NOMO-1 treated with dmso at 0.1 percent for 144 hours (cell line): ENCODE data around the gene SIGLEC12.
"Not testable (repeated sequence)": the region's sequence is repeated elsewhere in the genome, so short reads cannot be mapped to it uniquely, and the experiment has no call there.

Experiments
- DNase-seq: peaks from one replicate; lab custom pipeline; 2025; ENCODE audit not compliant: unreplicated experiment; lab: John Stamatoyannopoulos, UW

Gene SIGLEC12

DNA sequence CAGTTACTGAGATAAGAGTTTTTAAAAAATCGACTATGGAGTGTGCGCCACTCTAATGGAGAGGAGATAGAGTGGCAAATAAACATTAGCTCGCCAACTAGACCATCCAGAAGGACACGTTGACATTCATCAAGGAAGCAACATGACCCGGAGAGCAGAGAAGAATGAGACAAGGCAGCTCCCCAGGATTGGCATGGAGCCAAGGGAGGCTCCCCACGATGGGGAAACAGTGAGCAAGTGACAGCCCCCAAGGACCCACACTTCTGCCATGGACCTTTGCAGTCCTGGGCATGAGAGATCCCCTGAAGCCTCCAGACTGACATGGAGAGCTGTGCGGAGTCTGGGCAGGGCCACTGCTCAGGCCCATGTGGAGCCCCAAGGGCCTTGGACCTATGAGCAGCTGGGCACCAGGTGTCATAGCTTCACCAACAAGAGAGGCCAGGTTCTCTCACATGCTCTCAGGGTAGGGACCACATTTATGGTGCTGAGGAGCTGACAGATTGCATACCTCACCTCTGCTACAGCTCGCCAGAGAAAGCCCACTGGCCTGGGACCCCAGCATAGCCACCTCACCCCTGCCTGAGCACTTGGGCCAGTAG is 23.2 kb upstream of the SIGLEC12 start:
- no peak for DNase-seq

DNA sequence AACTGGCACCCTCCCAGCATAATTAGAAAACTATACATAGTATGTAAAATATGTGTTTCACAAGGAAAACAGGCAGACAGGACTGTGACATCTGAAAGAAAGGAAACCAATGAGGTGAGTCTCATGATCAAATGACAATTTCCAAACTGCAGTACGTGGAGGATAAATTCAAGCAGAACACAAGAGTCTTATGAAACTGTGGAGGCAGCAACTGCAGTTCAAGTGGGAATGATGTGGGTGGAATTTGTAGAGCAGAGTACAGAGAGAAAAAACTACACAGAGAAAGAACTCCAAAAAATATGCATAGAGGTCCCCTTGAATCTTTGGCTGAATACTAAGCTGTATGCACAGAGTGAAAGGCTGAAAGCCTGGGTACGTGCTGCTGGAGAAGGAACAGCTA is 20.2 kb upstream of the SIGLEC12 start:
- DNase-seq = no peak

DNA sequence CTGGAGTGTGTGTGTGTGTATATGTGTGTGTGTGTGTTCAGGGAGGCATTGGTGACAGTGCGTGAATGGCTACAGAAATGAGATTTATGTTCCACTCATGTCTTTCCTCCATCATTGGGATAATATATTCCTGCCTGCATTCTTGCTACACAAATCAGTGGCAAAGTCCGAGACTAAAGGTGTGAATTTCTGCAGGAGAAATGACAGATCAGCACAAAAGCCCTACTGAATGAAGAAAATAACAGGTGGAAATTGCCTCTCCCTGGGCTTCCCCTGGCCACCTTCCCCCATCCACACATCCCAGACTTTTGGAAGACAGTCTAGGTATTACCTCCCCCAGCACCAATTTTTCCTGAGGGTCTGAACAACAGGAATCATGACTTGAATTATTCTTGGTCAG is 19.8 kb upstream of the SIGLEC12 start:
- no peak for DNase-seq

DNA sequence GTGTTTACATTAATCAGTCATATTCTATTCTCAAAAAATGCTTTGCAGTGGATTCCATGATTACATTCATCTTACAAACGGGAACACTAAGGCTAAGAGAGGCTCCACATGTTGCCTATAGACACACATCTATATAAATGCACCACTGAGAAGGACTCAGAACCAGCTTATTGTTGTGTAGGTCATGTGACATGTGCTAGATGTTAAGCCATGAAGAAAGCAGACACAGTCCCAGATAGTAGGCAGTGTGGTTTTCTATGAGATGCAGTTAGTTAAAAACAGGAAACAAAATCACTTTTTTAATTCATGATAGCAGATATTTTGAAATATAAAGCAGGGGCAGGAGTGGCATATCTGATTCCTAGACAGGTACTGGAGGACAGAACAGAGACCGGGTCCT is 19.1 kb upstream of the SIGLEC12 start:
- DNase-seq = no peak

DNA sequence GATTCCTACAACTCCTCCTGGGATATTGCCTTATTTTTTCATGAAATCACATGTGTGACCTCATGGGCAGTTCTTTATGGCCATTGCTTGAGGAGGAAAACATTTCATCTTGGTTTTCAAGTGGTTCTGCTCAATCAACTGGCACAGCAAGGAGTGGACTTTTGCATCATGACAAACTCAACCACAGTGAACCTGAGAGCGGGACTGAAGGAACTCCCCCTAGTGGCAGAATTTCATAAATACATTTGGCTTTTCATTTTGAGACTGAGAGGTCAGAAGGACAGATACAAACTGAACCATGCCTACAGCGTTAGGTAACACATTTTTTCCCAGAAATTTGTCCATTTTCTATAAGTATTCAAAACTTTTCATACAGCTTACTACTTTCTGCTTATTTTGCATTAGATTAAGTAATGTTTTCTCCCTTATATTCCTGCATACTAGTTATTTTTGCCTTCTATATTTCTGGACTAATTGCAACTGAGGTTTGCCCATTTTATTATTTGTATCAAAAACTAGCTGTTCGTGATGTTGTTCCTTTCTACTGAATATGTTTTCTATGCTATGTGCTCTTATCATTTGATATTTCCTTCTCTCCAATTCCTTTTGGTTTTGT is 13.4 kb upstream of the SIGLEC12 start:
- peak; percentile 43 for DNase-seq

DNA sequence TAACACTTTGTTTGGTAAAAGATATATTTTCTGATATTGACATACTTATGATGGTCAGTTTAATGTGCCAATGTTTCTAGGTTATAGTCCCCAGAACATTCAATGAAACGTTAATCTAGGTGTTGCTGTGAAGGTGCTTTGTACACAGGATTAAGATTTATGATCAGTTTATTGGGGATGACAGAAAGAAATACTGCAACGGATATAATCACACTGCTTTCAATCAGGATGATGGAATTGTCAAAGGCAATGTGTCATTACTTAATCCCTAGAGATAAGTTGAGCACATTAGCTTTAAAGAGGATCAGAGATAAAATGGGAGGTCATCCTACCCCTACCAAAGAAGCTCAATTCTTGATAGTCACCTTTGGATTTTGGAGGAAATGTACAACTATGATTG is 12.4 kb upstream of the SIGLEC12 start:
- DNase-seq = no peak

DNA sequence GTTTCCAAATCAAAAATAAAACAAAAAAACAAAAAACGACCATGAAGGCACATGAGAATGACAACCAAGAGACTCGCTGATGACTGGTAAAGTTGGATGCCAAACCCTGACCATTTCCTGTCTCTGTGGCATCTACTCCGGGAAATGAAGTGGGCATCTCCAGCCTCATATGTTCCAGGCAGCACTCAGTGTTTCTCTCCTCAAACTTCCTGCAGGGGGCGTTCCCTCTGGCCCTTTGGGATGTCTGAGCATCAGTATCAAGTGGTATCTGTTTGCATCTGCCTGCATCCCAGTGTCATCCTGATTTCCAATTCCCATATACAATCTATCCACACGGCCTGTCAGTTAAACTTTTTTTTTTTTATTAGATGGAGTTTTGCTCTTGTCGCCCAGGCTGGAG is 9.8 kb upstream of the SIGLEC12 start:
- no peak for DNase-seq

DNA sequence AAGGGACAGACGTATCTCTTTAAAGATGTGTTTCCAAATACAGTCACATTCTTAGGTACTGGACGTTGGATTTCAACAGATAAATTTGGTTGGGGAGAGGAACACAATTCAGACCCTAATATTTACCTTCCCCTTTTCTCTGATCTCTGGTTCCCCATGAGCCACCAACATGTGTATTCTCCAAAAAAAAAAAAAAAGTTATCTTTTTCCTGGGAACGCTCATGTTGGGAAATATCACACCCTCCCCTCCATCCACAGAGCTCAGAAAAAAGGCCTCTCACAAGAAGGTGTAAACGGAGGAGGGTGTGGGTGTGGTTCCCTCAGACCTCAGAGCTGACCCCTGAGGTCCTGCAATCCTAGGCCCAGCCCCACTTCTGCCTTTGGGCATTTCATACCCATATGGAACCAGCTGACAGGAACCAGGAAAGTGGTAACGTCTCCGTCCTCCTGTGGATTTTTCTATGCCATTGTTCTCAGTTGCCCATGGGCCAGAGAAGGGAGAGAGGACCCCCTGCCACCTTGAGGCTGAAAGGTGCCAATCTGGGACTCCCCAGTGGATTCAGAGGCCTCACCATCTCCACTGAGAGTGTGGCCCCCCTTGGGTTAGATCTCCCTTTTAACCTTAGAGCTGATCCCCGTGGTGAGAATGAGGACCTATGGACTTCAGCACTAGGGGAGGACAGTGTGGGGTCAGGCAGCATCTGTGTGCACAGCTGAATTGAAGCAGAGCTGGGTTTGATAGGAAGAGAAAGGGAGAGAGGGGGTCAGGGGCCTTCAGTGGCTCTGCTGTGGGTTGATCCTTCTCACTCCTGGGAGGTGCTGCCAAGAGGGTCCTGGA is 8.4 kb upstream of the SIGLEC12 start:
- DNase-seq = no peak

DNA sequence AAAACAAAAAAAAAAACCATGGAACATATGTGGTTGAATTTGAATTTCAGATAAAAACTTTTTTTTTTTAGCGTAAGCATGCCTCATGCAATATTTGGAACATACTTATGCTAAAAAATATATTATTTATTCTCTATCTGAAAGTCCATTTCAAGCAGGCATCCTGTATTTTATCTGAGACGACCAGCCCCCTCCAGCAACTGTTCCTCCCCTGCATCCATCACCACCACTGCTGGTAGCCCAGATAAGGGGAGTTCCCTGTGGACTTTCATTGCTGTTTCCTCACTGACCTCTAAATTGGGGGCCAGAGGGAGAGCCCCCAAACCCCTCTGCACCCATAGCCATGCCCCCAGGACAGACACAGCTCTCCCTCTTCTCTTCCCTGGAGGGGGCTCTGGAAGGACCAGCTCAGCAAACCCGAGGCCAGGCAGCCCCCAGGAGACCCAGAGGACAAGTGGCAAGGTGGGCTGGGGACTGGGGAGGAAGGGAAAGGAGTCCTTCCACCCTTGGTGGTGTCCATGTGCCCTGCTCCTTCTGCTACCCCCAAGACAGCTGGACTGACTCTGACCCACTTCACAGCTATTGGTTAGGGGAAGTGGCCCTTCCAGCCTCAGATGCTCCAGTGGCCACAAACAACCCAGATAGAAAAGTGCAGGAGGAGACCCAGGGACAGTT is 6.6 kb upstream of the SIGLEC12 start:
- no peak for DNase-seq

DNA sequence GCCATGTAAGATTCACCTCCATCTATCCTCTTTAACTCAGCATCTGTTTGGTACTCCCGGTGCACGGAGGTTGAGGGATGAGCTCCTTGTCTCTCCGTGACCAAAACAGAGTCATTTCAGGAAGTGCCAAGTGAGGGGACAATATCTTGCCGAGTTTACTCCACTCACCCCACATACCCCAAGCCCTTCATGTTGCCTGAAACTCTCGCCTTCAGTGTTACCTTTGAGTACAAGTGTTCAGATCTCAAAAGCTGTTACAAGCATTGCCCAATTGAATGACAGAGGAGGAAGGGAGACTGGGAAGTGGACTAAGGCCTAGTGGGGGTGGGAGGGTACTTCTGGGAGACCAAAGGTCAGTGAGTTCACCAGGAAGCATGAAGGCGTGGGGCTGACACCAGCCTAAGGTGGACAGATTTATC is 6.0 kb upstream of the SIGLEC12 start:
- DNase-seq = peak; percentile 33

DNA sequence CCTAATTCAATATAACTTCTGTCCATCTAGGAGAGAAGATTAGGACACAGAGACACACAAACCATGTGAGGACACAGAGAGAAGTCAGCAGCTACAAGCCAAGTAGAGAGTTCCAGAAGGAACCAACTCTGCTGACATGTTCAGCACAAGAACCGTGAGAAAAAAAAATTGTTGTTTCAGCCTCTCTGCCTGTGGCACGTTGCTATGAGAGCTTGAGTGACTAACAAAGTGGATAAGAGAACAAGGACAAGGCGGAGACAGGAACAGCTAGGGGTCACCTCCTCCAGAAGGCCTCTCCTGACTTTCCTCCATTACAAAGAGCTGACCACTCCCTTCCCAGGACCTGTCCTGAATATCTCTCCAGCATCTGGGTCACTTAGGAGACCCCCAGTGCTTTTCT is 5.6 kb upstream of the SIGLEC12 start:
- DNase-seq = no peak

DNA sequence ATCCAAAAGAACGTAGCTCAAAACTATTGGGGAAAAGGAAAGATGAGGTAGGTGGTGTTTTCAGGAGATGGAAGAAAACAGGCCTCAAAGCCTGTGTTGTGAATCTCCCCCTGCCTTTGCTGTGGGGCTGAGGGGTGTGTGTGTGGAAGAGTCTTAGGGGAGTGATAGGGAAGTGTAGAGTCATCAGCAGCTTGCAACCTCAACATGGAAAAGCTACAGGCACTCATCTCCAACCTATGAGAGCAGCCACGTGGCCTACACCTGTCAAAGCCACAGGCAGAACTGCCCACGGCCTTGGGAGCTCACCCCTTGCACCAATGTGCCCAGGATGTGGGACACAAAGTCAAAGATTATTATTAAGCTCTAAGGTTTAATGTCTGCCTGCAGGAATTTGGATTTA is 4.3 kb upstream of the SIGLEC12 start:
- DNase-seq = no peak

DNA sequence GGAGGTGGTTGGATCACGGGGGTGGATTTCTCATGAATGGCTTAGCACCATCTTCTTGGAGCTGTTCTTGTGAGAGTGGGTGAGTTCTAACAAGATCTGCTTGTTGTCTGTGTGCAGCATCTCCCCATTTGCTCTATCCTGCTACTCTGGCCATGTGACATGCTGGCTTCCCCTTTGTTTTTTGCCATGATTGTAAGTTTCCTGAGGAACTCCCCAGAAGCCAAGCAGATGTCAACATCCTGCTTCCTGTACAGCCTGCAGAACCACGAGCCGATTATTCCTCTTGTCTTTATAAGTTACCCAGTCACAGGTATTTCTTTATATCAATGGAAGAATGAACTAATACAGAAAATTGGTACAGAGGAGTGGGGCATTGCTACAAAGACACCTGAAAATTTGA is 2.3 kb upstream of the SIGLEC12 start:
- no peak for DNase-seq

DNA sequence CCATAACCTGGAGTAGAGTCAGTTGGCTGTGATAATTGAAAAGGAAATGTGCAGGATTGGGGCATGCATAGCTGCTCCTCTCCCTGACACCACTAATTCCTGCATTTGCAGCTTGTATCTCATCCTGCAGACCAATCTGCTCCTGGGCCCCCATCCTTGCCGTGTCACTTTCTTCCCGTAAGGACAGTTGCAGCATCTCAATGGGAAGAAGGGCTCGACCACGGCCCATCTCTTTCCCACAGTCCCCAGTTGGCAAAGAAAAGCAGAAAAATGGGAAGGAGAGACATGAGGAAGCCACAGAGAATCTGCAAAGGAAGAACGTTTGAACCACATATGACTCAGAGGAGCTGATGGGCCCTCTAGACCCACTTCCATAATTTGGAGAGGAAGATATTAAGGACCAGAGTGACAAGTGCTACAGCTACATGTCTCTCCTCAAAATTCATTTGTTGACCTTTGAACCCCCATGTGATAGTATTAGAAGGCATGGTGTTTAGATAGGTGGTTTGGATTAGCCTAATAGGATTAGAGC is 1.8 kb upstream of the SIGLEC12 start:
- peak; percentile 23 for DNase-seq

DNA sequence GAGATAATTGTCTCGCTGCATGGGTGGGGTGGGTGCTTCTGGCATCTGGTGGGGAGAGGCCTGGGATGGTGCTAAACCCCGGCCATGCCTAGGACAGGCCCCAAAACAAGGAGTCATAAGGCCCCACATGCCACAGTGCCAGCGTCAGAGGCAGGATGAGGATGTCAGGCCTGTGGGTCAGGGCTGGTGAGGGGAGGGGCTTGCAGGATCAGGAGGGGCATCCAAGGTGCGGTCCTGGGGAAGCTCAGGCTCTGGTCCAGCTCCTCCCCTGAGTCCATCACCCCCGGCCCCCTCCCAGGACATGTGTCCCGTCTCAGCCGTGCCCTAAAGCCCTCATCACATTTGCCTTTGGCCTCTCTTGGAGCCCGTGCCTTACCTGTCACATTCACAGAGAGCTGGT is 669 bp downstream of the SIGLEC12 start:
- not testable (repeated sequence) for DNase-seq

DNA sequence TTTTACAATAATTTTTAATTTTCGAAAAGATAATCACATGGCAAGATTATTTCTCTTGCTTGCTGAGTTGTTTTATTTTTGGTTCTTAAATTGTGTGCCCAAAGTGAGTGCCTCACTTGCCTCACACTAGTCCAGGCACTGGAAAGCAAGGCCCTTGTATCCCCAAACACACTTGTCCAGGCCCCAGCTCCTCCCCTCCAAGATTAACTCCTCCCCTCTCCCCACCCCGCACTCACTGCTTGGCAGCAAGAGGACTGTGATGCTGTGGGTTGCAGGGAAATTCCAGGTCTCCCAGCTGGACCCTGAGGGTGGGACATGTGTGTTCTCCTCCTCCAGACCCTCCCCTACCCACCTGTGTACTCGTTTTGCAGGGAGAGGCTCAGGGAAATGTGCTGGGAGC is 3.9 kb downstream of the SIGLEC12 start:
- DNase-seq = no peak

DNA sequence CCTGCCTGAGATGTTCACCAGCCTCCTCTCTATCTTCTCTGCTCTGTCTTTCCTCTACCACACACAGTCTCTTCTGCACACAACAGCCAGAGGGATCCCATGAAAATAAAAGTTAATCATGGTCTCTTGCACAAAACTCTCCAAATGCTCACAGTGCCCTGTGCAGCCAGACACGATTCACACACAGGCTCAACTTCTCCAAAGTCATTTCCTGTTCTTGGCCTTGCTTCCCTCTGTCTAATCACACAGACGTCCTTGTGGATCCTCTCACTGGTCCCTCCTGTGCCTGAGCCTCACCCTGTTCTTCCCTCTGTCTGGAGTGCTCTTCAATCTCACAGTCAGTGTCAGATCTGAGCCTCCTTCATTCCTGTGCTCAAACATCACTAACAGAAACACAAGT is 7.8 kb downstream of the SIGLEC12 start:
- peak; percentile 22 for DNase-seq

DNA sequence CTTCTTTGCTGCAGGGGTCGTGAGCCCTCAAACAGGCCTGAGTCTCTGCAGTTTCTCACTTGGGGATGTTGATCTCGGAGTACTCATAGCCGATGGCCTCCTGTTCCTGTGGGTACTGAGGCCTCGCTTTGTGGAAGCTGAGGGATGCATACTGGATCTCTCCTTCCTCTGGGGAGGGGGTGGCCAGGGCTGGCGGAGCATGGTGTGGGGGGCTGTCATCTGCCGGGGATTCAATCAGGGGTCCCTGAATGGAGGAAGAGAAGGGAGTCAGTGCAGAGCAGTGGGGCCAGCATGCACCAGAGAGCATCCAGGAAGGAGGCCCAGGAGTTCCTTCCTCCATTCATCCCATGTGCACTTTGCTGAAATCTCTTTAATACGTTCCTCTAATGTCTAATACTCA is 10.0 kb downstream of the SIGLEC12 start:
- DNase-seq = no peak

DNA sequence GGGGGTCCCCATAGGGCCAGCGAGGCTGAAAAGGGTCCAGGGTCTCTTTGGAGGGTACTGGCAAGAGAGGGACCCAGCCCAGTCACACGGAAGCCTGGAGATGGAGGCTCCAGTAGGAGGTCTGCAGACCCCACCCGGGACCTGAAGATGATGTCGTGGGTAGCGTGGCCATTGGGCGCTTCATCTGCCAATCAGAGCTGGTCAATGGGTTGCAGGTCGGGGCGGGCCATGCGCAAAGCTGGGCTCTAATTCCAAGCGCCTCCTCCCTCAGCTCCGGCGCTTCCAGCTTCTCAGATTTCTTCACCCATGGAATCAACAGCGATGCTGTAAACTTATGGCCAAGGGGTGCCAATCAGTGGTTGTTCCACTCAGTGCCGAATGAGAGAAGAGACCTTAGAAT is 10.9 kb downstream of the SIGLEC12 start:
- no peak for DNase-seq

DNA sequence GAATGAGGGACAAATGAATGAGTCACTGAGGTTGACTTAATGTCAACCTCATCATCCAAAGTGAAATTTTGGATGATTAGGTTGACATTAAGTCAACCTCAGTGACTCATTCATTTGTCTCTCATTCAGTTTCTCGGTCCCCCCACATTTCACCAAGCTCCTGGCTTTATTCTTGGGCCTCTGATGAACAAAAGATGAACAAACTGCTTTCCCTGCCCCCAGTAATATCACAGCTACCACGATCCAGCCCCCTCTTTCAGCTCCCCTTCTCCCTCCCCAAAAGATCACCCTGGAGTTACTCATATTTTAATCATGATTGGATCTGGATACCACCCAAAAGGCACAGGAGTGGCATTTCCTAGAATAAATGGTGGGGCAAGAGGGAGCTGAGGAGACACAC is 12.5 kb downstream of the SIGLEC12 start:
- no peak for DNase-seq

DNA sequence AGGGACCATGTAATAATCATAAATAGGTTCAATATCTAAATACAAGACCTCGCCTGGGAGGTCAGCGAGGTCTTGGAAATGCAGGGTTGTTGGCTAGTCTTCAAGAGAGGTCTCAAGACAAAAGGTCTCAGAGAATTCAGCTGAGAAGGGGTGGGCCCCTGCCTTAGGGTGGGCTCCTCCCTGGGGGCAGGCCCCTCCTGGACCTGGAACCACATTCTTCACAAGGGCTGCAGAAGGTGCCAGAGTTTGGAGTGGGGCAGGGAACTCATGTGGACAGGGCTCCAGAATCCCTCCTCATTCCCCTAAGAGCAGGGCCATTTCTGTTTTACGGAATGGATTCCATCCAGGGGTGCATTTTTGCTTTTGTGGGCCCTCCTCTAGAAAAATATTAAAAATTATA is 13.1 kb downstream of the SIGLEC12 start:
- DNase-seq = no peak
